KBM-7 (cell line): ENCODE data around the gene ZC3H7B.

Experiments
- DNase-seq: peaks from one replicate; pipeline ENCODE4 v3.0.0-alpha.2; 2015
- in situ Hi-C: fragments of 300-500 bp; cut with MboI; formaldehyde crosslinking; loops from 2 replicates; pipeline ENCODE4 v1.14.3; 2020; ENCODE audit warnings: low sequenced_read_pairs, low pct_unique_long_range_greater_than_20kb, mixed read lengths

ZC3H7B gene

GRCh38 chr22:41320416-41321240 is 19.3 kb downstream of the ZC3H7B start:
- in situ Hi-C loops: no loop called here
- DNase-seq: no peak

GRCh38 chr22:41324821-41325528 is 23.6 kb downstream of the ZC3H7B start:
- DNase-seq: no peak
- in situ Hi-C loops: no loop called here

DNA sequence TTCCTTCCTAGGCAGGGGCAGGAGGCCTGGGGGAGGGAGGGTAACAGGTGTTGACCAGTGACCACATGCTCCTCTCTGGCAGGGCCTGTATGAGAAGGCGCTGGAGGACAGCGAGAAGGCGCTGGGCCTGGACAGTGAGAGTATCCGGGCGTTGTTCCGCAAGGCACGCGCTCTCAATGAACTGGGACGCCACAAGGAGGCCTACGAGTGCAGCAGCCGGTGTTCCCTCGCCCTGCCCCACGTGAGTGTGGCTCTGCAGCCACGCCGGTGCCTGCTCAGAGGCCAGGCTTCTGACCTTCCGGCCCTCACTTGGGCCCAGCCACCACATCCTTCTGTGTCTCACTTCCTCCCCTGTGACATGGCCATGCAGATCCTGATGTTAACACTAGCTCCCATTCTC is 25.8 kb downstream of the ZC3H7B start:
- in situ Hi-C loops: no loop called here
- DNase-seq: no peak

DNA sequence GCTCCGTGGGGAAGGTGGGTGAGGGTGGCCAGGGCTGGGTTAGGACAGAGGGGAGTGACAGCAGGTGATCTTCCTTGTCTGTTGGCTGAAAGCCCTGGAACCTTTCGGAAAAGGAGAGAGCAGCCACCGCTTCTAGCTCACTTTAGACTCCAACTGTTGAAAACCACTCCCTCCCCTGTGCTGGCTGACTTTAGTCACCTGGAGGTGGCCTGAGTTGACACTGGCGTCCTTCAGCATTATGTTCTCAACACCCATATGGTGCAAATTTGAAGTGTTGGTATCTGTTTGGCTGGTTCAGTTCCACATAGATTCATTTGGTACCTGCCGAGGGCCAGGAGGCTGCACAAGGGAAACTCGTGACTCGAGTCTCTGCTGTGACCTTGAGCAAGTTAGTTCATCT is 28.8 kb downstream of the ZC3H7B start:
- DNase-seq: no peak
- in situ Hi-C loops: no loop called here

DNA sequence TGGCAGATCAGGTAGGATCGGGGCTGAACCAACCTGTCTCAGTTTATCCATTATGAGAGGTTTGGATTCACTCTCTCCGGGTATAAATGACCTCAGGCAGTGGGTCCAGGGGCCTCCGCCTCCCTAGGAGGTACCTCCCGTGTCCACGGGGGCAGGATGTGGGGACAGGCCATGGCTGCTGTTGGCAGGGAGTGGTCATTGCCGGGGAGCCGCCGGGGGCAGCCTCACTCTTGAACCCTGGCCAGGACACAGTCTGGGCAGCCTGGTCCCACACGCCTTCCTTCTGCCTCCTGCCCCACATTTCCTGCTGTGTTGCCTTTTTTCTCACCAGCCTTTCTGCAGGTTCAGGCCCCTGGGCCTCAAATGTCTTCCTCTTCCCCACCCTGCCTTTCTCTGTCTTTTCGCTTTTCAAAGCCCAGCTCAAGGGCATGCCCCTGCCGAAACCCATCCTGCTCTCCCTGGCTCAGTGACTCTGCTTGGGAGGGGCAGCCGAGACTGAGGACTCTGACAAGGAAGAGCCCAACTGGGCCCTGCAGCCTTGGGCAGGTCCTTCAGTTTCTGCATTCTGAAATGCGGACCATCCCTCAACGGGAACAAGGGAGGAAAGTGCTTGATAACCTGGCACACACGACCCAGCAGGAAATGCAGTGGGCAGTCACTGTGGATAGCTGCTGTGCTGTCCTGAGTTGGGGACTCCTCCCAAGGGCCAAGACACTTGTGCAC is 31.1 kb downstream of the ZC3H7B start:
- in situ Hi-C loops: no loop called here
- no peak for DNase-seq

DNA sequence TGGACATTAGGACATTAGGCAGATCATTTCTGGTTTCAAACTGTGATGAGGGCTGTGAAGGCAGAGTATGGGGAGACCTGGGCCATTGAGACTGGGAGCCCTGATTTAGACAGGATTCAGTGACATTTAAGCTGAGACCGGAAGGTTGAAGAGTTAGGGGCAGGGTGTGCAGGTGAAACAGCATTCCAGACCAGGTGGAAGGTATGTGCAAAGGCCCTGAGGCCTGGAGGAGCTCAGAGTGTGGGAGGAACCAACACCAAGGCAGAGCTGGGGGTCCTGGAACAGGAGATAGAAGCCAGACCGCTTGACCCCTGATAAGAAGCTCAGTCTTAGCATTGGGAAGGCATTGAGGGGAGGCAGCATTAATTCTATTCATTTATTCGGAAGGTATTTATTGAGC is 32.5 kb downstream of the ZC3H7B start:
- DNase-seq: no peak

GRCh38 chr22:41334215-41334614 is 32.9 kb downstream of the ZC3H7B start:
- no peak for DNase-seq
- in situ Hi-C loops: no loop called here

More for the DNA sequence above, 32.5 kb downstream of the ZC3H7B start:
- in situ Hi-C loops: no loop called here

GRCh38 chr22:41334951-41335635 is 33.8 kb downstream of the ZC3H7B start:
- in situ Hi-C loops: no loop called here
- no peak for DNase-seq

- DNase-seq: no peak
- in situ Hi-C loops: no loop called here
These were observed 37.4 kb downstream of the ZC3H7B start for GRCh38 chr22:41338614-41339212.

GRCh38 chr22:41339823-41340222 is 38.5 kb downstream of the ZC3H7B start:
- in situ Hi-C loops: no loop called here
- no peak for DNase-seq

- DNase-seq: no peak
- in situ Hi-C loops: no loop called here
These were observed 39.0 kb downstream of the ZC3H7B start for GRCh38 chr22:41340357-41340756.

GRCh38 chr22:41341012-41341411 is 39.7 kb downstream of the ZC3H7B start:
- in situ Hi-C loops: no loop called here
- no peak for DNase-seq

DNA sequence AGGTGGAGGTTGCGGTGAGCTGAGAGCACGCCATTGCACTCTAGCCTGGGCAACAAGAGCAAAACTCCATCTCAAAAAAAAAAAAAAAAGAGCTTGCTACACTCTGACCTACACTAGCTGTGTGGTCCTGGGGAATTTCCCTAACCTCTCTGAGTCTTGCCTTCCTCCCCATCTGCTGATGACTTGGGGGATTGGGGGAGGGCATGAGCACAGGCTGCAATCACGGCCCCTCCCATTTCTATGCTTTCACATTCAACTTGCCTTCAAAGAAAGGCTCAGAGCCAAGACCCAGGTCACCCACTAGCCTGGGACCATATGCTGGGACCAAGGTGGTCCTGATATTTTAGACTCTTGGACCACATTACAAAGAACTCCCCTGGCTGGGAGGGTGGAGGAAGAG is 40.7 kb downstream of the ZC3H7B start:
- in situ Hi-C loops: no loop called here
- DNase-seq: no peak

GRCh38 chr22:41343300-41343699 is 42.0 kb downstream of the ZC3H7B start:
- no peak for DNase-seq
- in situ Hi-C loops: no loop called here

DNA sequence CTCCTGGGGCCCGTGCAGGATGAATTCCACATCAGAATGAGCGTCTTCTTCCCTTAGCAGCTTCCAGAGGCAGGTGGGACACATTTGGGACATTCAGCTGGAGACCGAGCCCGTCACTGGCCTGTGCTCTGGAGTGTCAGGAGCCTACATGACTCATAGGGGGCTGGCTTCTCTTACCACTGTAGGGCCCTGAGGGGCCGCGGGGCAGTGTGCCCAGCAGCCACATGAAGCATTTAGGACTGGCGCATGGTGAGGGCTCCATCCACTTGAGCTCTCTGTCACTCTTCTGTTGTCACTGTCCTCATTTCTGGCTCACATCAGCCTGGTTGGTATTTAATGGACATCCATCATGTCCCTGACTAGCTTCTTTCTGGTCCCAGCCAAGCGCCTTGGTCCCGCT is 42.4 kb downstream of the ZC3H7B start:
- DNase-seq: no peak
- in situ Hi-C loops: no loop called here

GRCh38 chr22:41344189-41344788 is 43.0 kb downstream of the ZC3H7B start:
- in situ Hi-C loops: no loop called here
- DNase-seq: no peak

DNA sequence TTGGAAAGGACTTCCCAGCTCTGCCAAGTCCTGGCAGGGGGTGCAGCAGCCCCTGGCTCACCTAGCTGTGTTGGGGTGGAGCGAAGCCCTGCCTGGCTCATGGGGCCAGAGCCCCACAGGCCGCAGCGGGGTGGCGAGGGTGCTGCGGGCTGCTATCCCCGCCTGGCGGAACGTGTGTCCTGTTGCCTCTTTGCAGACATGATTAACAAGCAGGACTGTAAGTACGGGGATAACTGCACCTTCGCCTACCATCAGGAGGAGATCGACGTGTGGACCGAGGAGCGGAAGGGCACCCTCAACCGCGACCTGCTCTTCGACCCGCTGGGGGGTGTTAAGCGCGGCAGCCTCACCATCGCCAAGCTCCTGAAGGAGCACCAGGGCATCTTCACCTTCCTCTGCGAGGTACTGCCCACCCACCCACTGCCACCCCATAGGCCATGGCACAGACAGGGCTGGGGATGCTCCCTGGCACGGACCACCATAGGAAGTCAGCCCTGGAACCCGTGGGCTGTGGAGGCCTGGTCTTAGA is 44.5 kb downstream of the ZC3H7B start:
- no peak for DNase-seq
- in situ Hi-C loops: no loop called here

- DNase-seq: no peak
- in situ Hi-C loops: no loop called here
These were observed 45.9 kb downstream of the ZC3H7B start for GRCh38 chr22:41347066-41347859.
